Stimulated activated CD8-positive, alpha-beta memory T cell treated with anti-CD3 and anti-CD28 coated beads, Interleukin-12 subunit alpha, Interleukin-12 subunit beta, amount 100 ng/mL, for 1 hour (primary cell): ENCODE results near the gene ARL6IP6.
"Not testable (repeated sequence)": the region's sequence is repeated elsewhere in the genome, so short reads cannot be mapped to it uniquely, and the experiment has no call there.

ENCODE experiments used
- DNase-seq: peaks from one replicate; pipeline ENCODE4 v3.0.0-alpha.2; 2020; ENCODE audit warnings: low read depth

The ARL6IP6 gene

DNA sequence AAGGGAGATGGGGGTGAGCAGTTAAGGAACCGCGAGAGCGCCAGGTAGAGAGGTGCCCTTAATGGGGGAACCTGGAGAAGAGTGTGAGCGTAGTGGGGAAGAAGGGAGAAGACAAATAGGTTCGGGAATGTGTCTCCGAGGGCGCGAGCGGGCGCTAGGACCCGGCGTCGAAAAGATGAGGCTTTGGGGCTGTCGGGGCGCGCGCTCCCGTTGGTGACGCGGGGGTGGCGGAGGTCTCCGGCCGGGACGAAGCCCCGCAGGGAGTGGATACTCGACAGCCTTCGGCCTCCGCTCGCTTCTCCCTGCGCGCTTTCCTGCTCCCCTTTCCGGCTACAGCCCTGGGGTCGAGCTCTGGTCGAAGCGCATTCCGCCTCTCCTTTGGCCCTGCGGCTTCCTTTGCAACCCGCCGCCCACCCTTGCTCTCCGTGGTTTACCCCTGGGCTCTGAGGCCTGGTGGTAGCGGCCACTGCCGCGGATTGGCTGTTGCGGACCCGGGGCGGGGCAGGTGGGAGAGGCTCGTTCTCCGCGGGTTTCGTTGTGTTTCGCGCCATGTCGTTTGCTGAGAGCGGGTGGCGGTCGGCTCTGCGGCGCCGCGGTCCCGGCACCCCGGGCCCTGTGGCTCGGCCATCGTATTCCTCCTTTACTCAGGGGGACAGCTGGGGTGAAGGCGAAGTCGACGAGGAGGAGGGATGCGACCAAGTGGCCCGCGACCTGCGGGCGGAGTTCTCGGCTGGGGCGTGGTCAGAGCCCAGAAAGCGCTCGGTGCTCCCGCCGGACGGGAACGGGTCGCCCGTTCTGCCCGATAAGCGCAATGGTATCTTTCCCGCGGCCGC is at the start of gene ARL6IP6:
TSS of gene ARL6IP6 (plus strand) at position 545 of the 833 bp plus-strand sequence. CDS start at position 550, 5 bp downstream.
- peak; percentile 89 for DNase-seq

DNA sequence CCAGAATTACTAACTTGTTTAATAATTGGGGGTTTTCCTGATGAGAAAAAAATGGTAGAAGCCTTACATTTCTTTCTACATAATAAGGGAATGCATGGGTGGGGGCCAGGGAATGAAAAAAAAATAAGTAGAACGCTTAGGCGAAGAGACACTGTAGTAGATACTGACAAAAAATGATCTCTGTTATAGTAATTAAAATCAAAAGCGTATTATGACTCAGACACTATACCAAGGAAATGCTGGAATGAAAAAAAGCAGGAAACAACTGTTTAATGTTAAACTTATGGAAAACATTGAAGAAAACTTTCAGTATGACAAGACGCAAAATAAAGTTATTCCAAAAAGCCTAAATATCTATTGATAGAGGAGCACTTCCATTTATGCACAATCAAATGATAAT is 44.1 kb upstream of the ARL6IP6 start:
- DNase-seq: no peak

DNA sequence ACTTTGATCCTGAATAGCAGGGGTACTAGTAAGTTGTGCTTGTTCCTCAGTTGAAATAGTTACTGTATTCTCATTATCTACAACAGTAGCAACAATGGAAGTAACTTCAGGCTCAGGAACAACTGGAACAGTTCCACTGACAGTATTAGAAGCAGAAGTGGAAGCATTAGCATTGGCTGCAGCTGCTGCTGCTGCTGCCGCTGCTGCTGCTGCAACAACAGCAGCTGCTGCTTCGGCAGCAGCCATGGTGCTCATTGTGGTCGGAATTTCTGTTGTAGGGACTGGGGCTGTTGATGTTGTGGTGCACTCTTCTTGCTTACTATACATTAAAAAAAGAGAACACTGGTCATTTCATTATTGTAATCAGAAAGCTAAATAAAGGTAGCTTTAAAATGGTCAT is 42.0 kb upstream of the ARL6IP6 start:
- no peak for DNase-seq

DNA sequence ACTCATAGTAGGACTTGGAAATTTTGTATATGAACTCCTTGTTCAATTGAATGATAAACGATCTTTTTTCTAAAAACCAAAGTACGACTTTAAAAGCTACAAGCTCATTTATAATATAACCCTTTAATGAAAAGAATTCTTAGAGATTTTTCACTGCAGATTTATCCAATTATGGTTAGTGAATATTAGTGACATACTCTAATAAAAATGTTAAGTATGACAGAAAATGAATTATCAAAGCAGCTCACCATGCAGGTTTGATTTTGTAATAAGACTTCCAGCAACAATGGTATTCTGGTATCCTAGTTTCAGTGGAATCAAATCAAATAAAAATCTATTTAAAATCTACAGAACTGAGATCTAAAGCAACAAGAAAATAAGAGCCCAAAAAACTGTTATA is 39.6 kb upstream of the ARL6IP6 start:
- DNase-seq: no peak

DNA sequence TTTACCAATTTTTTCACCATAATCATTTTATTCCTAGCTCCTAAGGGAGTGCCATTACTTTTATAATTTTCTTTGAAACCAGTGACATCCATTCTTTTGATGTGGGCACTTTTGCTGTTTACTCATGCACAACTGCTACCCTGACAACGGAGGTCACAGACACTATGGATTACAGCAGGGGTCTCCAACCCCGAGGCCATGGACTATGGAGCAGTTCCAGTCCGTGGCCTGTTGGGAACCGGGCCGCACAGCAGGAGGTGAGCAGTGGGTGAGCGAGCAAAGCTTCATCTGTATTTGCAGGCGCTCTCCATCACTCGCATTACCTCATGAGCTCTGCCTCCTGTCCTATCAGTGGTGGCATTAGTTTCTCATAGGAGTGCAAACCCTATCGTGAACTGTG is 35.8 kb upstream of the ARL6IP6 start:
- no peak for DNase-seq

DNA sequence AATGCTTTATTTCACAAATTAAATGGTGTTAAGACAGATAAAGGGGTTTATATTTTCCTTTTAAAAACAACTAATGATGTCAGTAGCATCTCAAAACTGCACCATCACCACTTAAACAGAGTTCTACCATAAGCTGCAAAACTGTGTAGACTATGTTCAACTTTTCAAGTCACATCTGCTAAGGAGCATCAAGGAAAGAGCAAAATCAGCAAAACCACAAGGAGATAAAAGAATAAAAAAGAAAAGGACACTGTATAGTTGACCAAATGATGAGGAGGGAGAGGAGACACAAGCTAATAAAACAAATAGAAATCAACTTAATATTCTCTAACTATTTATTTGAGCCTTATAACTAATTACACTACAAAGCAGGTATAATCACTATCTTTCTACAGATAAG is 35.0 kb upstream of the ARL6IP6 start:
- DNase-seq: no peak

DNA sequence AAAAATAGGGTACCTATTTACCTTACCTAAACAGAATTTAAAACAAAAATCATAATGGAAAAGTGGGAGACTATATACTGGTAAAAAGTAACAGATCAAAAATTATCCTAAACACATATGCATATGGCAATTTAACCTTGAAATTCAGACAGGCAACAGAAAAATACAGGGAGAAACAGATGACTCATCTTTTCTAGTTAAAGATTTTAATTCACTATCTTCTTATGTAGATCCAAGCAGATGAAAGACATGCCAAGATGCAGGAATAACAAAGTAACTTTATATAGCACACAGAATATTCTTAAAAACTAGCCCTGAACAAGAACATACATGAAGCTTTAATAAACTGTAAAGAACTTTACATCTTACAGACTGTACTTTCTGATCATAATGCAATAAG is 32.1 kb upstream of the ARL6IP6 start:
- no peak for DNase-seq

DNA sequence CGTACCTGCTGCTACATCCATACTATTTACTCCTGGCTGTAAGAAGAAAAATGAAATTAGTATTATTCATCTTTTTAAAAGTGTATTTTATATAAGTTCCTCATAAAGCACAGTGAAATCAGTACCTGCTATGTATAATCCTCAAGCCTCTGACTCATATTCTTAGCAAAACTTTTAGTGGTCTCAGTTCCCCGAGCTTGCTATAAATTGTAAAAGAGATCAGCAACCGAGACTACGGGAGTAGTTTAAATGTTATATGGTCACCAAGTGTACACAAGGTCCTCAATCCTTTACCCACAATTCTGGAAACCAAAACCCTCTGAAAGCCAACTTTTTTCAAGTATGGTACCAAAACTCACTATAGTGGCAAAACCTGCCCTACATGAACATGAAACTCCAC is 25.4 kb upstream of the ARL6IP6 start:
- no peak for DNase-seq

DNA sequence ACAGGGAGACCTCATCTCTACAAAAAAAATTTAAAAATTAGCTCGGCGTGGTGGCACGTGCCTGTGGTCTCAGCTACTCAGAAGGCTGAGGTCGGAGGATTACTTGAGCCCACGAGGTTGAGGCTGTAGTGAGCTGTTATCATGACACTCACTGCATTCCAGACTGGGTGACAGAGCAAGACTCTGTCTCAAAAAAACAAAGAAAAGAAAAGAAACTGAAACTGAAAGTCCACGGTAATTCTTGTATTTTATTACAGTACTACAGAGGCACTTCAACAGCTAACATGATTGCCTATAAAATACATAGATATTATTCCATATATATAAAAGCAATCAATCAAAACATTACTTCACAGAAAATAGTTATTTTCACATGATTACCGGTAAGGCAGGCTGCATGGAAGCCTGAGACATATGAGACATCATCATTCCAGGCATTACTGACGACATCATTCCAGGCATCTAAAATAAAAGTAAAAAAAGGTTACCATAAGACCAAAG is 24.2 kb upstream of the ARL6IP6 start:
- DNase-seq: no peak

DNA sequence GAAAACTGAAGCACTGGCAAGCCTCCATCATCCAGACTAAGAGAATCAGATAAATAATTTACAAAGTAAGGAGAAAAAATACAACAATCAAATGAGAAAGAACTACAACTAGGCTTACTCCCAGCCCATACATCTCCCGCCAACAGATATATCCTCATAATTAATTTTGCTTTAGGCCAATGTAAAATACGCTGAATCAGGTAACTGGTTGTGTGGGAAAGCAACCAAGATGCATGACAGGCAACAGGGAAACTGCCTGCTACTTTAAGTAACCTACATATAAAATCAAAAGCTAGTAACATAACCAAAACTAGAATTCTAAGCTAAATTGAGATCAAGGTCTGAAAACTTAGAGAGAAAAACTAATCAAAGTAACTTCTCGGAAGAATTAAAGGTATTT is 22.7 kb upstream of the ARL6IP6 start:
- no peak for DNase-seq

DNA sequence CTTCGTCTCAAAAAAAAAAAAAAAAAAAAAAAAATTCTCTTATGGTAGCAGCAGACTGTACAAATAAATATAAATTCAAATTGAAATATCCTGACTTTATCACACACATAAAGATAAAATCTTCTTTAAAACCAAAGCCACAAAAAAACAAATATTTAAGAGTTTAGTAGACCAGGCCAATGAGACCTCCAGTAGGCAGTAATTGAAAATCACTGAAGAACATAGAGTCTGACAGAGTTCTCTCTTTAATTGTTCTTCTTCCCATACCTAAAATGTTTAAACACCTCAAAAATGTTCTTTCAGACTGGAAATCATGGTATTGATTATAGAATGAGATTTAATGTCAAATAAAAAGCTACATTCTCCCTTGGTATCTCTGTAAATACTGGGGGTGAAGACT is 21.9 kb upstream of the ARL6IP6 start:
- no peak for DNase-seq

DNA sequence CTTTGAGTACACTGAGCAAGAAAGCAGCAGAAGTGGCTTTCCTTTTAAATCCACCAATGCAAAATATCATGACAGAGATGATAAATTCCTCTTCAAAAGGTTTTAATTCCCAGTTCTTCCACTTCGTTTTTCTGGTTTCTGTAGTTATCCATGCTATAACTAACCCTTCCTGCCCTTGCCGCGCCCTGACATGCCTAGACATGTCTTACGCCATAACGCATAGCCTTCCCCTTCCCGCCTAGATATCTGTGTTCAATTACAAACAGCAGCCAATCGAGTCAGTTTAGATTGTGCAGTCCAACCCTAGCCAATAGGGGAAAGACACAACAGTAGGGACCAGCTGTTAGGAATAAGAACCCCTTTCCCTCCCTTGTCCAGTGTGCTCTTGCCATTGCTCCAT is 17.2 kb upstream of the ARL6IP6 start:
- no peak for DNase-seq

DNA sequence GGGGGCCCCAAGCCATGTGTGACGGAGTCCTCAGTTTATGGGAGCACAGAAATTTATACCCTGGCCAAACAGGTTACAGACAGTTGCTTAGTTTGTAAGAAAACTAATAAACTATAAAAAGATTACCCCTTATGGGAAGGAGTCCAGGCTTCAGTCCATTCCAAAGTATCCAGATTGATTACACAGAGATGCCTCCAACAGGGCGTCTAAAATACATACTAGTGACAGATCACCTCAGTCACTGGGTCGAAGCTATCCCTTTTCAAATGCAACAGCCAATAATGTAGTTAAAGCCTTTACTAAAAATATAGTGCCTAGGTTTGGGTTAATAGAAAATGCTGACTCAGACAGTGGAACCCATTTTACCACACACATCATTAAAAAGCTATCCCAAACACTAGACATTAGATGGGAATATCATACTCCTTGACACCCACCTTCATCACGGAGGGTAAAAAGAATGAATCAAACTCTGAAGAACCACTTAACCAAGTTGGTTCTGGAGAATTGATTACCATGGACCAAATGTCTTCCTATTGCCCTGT is 11.9 kb upstream of the ARL6IP6 start:
- DNase-seq: no peak

DNA sequence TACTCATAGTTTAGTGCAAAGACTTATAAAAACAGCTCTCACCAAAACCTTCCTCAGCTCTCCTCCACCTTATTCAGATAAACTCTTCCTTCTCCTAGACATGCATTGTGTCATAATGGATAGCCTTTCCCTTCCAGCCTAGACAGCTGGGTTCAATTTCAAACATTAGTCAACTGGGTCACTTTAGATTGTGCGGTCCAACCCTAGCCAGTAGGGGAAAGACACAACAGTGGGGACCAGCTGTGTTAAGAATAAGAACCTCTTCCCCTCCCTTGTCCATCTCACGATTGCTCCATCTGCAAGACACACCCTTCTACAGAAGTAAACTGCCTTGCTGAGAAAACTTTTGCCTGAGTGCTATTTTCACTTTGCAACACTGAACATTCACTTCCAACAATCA is 9.7 kb upstream of the ARL6IP6 start:
- no peak for DNase-seq

DNA sequence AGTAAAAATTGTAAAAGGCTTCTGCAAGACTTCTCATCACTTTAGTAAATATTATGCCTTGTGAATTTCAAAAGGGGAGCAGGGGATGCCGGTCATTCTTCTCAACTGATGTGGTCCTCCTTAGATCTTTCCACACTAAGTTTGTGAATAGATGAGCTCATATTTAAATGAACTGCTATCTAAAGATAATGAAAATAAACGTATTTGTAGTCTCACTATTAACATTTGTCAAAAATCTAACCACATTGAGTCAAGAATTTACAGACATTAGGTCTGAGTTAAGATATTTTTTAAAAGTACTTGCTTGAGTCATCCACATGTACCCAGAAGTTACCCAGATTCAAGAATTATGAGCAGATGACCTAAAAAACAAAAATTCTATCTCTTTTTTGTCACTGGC is 7.7 kb upstream of the ARL6IP6 start:
- DNase-seq: no peak

DNA sequence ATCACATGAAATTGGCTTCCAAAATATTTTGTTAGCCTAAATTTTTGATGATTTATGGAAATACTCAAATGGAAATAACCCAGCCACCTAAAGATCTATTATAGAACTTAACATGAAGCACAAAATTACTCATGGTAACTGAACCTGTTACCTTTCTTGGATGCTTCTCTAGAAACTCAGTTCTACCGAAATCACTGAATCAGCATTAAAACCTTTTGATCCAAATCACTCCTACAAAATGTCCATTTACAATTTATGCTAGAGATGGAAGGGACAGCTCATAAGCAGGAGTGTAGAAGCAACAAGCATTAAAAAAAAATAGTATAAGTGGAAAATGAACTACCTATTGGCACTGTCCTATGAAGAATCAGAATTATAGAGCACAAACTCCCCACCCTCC is 3.3 kb upstream of the ARL6IP6 start:
- no peak for DNase-seq

DNA sequence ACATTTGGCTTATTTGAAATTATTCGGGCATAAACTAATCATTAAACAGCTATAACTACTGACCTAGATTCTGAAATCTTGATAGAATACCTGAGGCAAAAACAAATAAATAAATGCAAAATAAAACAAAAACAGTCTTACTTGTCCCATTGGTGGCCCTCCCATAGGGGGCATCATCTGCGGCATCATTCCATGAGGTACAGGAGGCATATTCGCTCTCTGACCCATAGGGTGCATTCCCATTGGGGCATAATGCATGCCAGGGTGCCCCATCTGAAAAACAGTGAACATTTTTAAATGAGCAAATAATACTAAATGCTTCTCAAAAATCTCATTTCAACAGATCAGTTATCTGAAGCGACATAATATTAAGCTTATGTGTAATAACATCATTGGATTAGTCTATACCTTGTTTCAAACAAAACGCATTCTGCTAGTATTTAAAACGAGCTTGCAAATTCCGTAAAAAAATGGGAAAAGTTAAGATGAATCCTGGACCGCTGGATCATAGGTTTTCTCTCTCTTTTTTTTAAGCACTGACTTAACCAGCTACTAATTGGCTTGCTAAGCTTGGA is 2.5 kb upstream of the ARL6IP6 start:
- no peak for DNase-seq

DNA sequence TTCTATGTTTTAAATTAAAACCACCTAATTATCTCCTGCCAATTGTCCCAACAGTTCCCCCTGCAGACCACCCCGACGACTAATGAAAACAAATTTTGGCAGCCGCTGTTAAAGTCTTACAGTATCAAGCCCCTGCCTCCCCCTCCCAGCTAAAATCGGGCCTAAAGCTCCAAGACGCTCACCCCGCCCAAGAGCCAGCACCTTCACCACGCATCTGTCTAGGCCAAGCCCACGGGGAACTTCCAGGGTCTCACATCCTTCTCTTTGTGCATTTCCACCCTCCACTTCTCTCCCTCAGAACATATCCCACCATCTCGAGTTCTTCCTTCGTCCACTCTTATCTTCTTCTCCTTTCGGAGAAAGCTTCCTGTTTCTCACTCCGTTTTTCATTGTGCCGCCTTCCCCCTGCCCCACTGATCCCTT is 1.6 kb upstream of the ARL6IP6 start:
- no peak for DNase-seq

DNA sequence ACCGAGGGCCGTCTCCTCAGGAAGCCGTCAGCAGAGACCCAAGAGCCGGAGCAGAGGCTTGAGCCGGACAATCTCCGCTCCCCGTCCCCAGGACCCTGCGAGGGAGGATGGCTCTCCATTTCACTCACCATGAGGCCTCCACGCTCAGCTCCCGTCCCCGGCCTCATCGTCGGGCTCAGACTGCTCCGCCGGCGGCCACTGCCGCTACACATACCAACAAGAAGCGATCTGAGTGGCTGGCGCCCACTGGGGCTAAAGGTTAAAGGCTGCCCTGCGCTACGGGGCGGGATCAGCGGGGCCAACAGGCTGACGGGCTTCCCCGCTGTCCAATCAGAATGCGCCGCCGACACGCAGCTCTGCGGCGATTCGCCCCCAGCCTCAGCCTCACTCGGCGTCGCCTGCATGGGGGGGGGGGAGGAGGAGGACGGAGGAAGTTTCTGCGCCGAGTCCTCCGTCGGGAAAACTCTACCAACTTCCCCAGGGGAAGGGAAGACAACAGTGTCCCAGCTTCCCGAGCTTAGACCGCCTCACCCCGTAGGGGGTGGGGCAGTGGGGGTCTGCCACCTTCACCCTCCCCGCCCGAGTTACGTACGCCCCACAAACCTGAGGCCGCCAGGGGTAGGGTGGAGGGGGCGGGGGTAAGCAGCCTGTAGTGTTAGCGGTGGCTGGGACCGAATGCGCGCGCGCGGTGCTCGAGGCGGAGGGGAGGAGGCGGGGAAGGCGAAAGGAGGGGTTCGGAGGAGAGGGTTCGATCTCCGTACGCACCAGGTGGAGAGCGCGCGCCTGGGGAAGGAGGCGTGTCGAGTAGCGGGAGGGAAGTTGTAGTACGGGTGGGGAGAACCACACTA is 968 bp upstream of the ARL6IP6 start, which contains the start of gene PRPF40A:
TSS of gene PRPF40A (minus strand) at position 234 of the 848 bp plus-strand sequence. CDS start at position 212, 22 bp downstream.
- DNase-seq: peak; percentile 98

DNA sequence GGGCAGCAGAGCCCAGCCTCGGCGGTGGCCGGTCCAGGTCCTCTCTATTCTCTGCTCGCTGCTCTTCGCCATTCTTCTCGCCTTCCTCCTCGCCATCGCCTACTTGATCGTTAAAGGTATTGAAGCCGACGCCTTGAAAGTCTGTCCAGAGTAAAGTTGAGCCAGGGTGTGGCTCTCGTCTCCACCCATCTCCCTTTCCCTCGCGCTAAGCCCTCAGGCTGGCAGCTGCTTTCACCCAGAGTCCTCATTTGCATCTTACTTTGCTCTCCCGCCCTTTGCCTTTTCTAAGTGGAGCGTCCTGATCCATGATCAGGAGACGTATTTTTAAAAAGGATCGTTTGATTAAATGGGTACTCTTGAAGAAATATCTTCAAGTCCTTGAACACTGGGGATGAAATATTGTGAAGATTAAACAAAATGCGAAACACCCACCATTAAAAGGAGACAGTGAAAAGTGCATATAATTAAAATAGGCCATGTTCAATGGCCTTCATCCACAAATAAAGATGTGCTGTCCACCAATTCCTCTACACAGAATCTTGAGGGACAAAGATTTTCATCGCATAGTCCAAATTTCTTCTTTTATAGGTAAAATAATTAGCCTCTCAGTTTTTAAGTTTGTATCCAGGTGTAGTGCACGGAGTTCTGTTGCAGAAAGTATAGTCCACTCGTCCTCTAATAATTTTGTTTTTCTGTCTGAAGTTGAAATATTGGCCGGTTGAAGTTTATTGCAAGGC is 657 bp downstream of the ARL6IP6 start:
- DNase-seq: no peak

DNA sequence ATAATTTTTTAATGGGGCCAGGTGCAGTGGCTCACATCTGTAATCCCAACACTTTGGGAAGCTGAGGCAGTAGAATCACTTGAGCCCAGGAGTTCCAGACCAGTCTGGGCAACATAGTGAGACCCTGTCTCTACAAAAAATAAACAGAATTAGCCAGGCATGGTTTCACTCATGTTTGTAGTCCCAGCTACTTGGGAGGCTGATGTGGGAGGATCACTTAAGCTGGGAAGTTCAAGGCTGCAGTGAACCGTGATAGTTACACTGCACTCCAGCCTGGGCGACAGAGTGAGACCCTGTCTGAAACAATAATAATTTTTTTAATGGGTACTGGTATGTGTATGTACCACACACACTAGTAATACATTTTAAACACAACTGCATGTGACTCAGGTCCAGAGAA is 2.4 kb downstream of the ARL6IP6 start:
- no peak for DNase-seq

DNA sequence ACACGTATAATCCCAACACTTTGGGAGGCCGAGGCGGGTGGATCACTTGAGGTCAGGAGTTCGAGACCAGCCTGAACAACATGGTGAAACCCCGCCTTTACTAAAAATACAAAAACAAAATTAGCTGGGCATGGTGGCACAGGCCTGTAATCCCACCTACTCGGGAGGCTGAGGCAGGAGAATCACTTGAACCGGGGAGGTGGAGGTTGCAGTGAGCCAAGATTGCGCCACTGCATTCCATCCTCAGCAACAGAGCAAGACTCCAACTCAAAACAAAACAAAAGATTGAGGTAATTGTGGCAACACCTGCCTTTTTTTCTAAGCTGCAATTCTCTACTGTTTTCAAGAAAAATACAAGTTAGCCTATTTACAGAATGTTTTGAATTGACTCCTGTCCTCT is 4.2 kb downstream of the ARL6IP6 start:
- DNase-seq: not testable (repeated sequence)
